ENCODE measurements around the gene MDP1. TPM values are rescaled to one million over a fixed set of nuclear protein-coding genes. Genes with fewer than 3 reads are reported as not detected.
A peak's percentile ranks its signal among the peaks of the same experiment; 100 is the strongest.

MDP1 gene
- total and polyA plus RNA-seq, 2 of the 8 experiments (the other 6 are each of a cell fraction or from before 2014, with no cell fraction given) = 17.7 to 32.2 TPM

DNA sequence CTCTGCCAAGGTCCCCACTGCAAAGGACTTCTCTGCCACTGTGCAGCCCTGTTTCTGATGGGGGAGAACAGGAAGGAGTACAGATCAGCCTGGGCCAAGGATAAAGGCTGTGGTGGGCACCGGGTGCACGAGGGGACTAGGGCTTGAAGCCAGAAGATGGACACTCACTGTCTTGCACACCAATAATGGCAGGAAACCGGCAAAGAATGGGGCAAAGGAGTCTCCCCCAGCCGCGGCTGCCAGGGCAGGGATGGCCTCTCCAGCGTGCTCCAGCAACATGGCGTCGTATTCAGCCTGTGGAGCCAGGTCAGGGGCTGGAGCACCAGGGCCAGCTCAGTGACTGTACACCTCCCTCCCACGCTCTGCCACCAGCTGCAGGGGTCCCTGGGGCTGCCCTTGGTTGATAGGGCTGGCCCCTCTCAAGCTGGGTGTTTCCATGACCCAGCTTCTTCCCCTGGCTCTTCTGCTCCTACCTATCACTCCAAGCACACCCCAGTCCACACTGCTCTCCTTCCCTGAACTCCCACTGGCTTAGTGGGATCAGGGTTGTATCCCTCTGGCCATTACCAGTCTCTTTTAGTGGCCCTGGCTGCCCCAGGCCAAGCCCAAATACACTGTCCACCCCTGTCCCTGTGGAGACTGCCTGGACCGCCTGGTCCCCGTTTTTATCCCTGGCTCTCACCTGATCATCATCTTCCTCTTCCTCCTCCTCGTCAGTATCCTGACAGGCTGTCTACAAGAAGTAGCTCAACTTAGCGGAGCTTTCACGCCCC lies 33.6 kb downstream of the MDP1 start (continued):
- TF ChIP-seq SIN3A (conservative IDR thresholded peaks at IDR 0.05 in 1 of 2, IDR thresholded peaks at IDR 0.05 in 1 of 2; ENCODE audit: low read depth in 1 of 2, low read length in 2 of 2) = no peak
- no peak for TF ChIP-seq SP2 (IDR thresholded peaks at IDR 0.05; ENCODE audit: low read length)
- no peak for TF ChIP-seq TEAD4 (IDR thresholded peaks at IDR 0.05; ENCODE audit: low read depth, low read length)
- TF ChIP-seq, protein P1, sequence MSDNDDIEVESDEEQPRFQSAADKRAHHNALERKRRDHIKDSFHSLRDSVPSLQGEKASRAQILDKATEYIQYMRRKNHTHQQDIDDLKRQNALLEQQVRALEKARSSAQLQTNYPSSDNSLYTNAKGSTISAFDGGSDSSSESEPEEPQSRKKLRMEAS (IDR thresholded peaks at IDR 0.05) = no peak
- no peak for TF ChIP-seq SRF (IDR thresholded peaks at IDR 0.05; ENCODE audit: low read depth, low read length)
- TF ChIP-seq, protein P2, sequence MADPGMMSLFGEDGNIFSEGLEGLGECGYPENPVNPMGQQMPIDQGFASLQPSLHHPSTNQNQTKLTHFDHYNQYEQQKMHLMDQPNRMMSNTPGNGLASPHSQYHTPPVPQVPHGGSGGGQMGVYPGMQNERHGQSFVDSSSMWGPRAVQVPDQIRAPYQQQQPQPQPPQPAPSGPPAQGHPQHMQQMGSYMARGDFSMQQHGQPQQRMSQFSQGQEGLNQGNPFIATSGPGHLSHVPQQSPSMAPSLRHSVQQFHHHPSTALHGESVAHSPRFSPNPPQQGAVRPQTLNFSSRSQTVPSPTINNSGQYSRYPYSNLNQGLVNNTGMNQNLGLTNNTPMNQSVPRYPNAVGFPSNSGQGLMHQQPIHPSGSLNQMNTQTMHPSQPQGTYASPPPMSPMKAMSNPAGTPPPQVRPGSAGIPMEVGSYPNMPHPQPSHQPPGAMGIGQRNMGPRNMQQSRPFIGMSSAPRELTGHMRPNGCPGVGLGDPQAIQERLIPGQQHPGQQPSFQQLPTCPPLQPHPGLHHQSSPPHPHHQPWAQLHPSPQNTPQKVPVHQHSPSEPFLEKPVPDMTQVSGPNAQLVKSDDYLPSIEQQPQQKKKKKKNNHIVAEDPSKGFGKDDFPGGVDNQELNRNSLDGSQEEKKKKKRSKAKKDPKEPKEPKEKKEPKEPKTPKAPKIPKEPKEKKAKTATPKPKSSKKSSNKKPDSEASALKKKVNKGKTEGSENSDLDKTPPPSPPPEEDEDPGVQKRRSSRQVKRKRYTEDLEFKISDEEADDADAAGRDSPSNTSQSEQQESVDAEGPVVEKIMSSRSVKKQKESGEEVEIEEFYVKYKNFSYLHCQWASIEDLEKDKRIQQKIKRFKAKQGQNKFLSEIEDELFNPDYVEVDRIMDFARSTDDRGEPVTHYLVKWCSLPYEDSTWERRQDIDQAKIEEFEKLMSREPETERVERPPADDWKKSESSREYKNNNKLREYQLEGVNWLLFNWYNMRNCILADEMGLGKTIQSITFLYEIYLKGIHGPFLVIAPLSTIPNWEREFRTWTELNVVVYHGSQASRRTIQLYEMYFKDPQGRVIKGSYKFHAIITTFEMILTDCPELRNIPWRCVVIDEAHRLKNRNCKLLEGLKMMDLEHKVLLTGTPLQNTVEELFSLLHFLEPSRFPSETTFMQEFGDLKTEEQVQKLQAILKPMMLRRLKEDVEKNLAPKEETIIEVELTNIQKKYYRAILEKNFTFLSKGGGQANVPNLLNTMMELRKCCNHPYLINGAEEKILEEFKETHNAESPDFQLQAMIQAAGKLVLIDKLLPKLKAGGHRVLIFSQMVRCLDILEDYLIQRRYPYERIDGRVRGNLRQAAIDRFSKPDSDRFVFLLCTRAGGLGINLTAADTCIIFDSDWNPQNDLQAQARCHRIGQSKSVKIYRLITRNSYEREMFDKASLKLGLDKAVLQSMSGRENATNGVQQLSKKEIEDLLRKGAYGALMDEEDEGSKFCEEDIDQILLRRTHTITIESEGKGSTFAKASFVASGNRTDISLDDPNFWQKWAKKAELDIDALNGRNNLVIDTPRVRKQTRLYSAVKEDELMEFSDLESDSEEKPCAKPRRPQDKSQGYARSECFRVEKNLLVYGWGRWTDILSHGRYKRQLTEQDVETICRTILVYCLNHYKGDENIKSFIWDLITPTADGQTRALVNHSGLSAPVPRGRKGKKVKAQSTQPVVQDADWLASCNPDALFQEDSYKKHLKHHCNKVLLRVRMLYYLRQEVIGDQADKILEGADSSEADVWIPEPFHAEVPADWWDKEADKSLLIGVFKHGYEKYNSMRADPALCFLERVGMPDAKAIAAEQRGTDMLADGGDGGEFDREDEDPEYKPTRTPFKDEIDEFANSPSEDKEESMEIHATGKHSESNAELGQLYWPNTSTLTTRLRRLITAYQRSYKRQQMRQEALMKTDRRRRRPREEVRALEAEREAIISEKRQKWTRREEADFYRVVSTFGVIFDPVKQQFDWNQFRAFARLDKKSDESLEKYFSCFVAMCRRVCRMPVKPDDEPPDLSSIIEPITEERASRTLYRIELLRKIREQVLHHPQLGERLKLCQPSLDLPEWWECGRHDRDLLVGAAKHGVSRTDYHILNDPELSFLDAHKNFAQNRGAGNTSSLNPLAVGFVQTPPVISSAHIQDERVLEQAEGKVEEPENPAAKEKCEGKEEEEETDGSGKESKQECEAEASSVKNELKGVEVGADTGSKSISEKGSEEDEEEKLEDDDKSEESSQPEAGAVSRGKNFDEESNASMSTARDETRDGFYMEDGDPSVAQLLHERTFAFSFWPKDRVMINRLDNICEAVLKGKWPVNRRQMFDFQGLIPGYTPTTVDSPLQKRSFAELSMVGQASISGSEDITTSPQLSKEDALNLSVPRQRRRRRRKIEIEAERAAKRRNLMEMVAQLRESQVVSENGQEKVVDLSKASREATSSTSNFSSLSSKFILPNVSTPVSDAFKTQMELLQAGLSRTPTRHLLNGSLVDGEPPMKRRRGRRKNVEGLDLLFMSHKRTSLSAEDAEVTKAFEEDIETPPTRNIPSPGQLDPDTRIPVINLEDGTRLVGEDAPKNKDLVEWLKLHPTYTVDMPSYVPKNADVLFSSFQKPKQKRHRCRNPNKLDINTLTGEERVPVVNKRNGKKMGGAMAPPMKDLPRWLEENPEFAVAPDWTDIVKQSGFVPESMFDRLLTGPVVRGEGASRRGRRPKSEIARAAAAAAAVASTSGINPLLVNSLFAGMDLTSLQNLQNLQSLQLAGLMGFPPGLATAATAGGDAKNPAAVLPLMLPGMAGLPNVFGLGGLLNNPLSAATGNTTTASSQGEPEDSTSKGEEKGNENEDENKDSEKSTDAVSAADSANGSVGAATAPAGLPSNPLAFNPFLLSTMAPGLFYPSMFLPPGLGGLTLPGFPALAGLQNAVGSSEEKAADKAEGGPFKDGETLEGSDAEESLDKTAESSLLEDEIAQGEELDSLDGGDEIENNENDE (IDR thresholded peaks at IDR 0.05; ENCODE audit: insufficient replicate concordance, low read length) = no peak
- peak in 1 of 2 experiments; percentile 46; a peak in 1 of 3 replicates for TF ChIP-seq POLR2A (IDR thresholded peaks at IDR 0.05; ENCODE audit: control extremely low read depth in 1 of 2, low read depth in 2 of 2, low read length in 2 of 2)

All from H1 (cell line).